GM23248 (cell line): ENCODE measurements around the gene TIPARP. TPM values are rescaled to one million over a fixed set of nuclear protein-coding genes. Genes with fewer than 3 reads are reported as not detected.
A peak's percentile ranks its signal among the peaks of the same experiment; 100 is the strongest.

Experiments
- DNase-seq: peaks from one replicate; pipeline ENCODE4 v3.0.0-alpha.2; 2015
- H2AFZ ChIP-seq: fragments of 200-600 bp; sonication (generic); 2 replicates; pipeline ENCODE4 v1.6.1; 2016; ENCODE audit warnings: antibody characterized with exemption
- H3F3A ChIP-seq: fragments of 200-600 bp; sonication (generic); 2 replicates; pipeline ENCODE4 v1.6.1; 2016; ENCODE audit warnings: mild to moderate bottlenecking, antibody characterized with exemption, mixed run types; ENCODE audit not compliant: insufficient read depth
- H3K27ac ChIP-seq: fragments of 200-600 bp; sonication (generic); 2 replicates; pipeline ENCODE4 v1.5.1; 2016; ENCODE audit warnings: mild to moderate bottlenecking
- H3K27me3 ChIP-seq: fragments of 200-600 bp; sonication (generic); replicated peaks from 2 replicates; pipeline ENCODE4 v1.6.1; 2016; ENCODE audit warnings: mild to moderate bottlenecking; ENCODE audit not compliant: insufficient read depth
- H3K36me3 ChIP-seq: fragments of 200-600 bp; sonication (generic); 2 replicates; pipeline ENCODE4 v1.6.1; 2016; ENCODE audit warnings: low read depth, mild to moderate bottlenecking
- H3K4me1 ChIP-seq: fragments of 200-600 bp; sonication (generic); 2 replicates; pipeline ENCODE4 v1.6.1; 2016; ENCODE audit warnings: mild to moderate bottlenecking; ENCODE audit not compliant: insufficient read depth
- H3K4me2 ChIP-seq: fragments of 200-600 bp; sonication (generic); one replicate; pipeline ENCODE4 v1.6.1; 2016; ENCODE audit warnings: mild to moderate bottlenecking; ENCODE audit not compliant: unreplicated experiment
- H3K4me3 ChIP-seq: fragments of 200-600 bp; sonication (generic); 2 replicates; pipeline ENCODE4 v1.5.1; 2016; ENCODE audit warnings: mild to moderate bottlenecking
- H3K79me2 ChIP-seq: fragments of 200-600 bp; sonication (generic); 2 replicates; pipeline ENCODE4 v1.6.1; 2016; ENCODE audit warnings: mild to moderate bottlenecking; ENCODE audit not compliant: insufficient read depth
- H3K9ac ChIP-seq: fragments of 200-600 bp; sonication (generic); 2 replicates; pipeline ENCODE4 v1.6.1; 2016; ENCODE audit warnings: mild to moderate bottlenecking
- H3K9me2 ChIP-seq: fragments of 200-600 bp; sonication (generic); 2 replicates; pipeline ENCODE4 v1.6.1; 2016; ENCODE audit warnings: mixed run types, mild to moderate bottlenecking, moderate library complexity; ENCODE audit not compliant: insufficient read depth
- H3K9me3 ChIP-seq: fragments of 200-600 bp; sonication (generic); one replicate; pipeline ENCODE4 v1.6.1; 2017; ENCODE audit warnings: low read depth
- H4K20me1 ChIP-seq: fragments of 200-600 bp; sonication (generic); 2 replicates; pipeline ENCODE4 v1.6.0; 2016; ENCODE audit not compliant: insufficient read depth
- EZH2 ChIP-seq: fragments of 200-600 bp; sonication (generic); IDR thresholded peaks from 2 replicates; pipeline ENCODE4 v1.6.1; 2018; ENCODE audit warnings: antibody characterized with exemption, mild to moderate bottlenecking; ENCODE audit not compliant: insufficient read depth, poor library complexity, severe bottlenecking
- EZH2phosphoT487 ChIP-seq: fragments of 200-600 bp; sonication (generic); IDR thresholded peaks from 2 replicates; pipeline ENCODE4 v1.6.1; 2018; ENCODE audit warnings: antibody characterized with exemption, moderate library complexity, mild to moderate bottlenecking, low read depth; ENCODE audit not compliant: insufficient read depth
- WGBS, 2 experiments: methylation state at CpG; one replicate each; pipeline ENCODE4 v1.1.6; 2015 to 2017; ENCODE audit warnings: low lambda C conversion rate in 2 of 2, low coverage in 1 of 2; ENCODE audit errors: missing lambda C conversion rate in 2 of 2; 5-methylcytosine and 5-hydroxymethylcytosine counted together
- in situ Hi-C: fragments of 300-500 bp; cut with MboI; formaldehyde crosslinking; loops from 2 replicates; pipeline ENCODE4 v1.15.0; 2020
- polyA plus RNA-seq: library from polyadenylated mRNA; unstranded; fragments of >200 nt; fragmentation: Nextera tagmentation; extraction: Ambion mirVana; gene quantifications from 2 replicates; pipeline ENCODE4 v1.2.1, GENCODE V29; 2016
- total RNA-seq: library from RNA; depleted of rRNA; stranded (reverse); fragments of >200 nt; shearing (Covaris generic); gene quantifications from 2 replicates; pipeline ENCODE4 v1.2.3, GENCODE V29; 2014

Gene TIPARP
- total and polyA plus RNA-seq, 2 experiments from 2014 or later: 35.1 to 89.5 TPM

DNA sequence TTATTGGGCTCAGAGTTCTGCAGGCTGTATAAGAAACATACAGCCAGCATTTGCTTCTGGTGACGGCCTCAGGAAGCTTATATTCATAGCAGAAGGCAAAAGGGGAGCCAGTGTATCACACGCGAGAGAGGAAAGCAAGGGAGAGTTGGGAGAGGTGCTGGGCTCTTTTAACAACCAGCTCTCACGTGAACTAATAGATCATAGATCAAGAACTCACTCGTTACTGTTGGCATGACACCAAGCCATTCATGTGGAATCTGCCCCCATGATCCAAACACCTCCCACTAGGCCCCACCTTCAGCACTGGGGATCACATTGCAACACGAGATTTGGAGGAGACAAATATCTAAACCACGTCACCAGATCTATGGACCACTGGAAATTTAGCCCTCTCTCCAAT, 70.2 kb downstream of the TIPARP start:
- no peak overlapping the region for H3K4me2 ChIP-seq
- no peak for DNase-seq
- WGBS, 2 experiments: 87 to 93% methylated on average over 7 of the region's 7 CpGs

DNA sequence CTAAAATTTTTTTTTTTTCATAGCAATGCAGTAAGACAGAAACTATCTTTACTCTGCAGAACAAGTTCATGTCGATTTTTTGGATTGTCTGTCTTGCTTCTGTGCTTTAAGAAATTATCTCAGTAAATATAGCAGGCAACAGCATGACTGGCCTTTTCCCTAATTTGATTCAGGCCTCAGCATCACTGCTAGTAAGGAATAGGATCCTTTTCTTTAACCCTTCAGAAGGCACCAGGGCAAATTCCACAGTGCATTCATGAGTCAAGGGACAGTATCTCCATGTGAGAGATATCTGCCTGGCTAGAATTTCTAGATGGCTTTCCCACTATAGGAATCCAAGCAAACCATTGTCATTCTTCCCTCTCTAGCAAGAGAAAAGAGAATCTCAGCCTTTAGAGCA, 71.4 kb downstream of the TIPARP start:
- no peak overlapping the region for H3K4me3 ChIP-seq
- H3K4me1 ChIP-seq: peaks cover 22% of the 10 kb centered on the region
- in situ Hi-C loops: no loop called here
- no peaks in the 10 kb centered on the region for H3K9me2 ChIP-seq
- H3K9me3 ChIP-seq: no peaks in the 10 kb centered on the region
- peaks cover 17% of the 10 kb centered on the region for H3F3A ChIP-seq
- H3K9ac ChIP-seq: no peak overlapping the region
- 88 to 98% methylated on average over 1 of the region's 1 CpG for WGBS, 2 experiments
- H3K79me2 ChIP-seq: no peaks in the 10 kb centered on the region
- no peak overlapping the region for H2AFZ ChIP-seq
- H3K4me2 ChIP-seq: no peak overlapping the region
- H3K27ac ChIP-seq: no peak overlapping the region
- no peaks in the 10 kb centered on the region for H3K27me3 ChIP-seq
- TF ChIP-seq EZH2phosphoT487 (no peak), EZH2 (no peak)
- H4K20me1 ChIP-seq: no peaks in the 10 kb centered on the region
- DNase-seq: no peak
- no peaks in the 10 kb centered on the region for H3K36me3 ChIP-seq

More for the DNA sequence above, 70.2 kb downstream of the TIPARP start:
- H4K20me1 ChIP-seq: no peaks in the 10 kb centered on the region
- peaks cover 6% of the 10 kb centered on the region for H3F3A ChIP-seq
- no peak overlapping the region for H3K27ac ChIP-seq
- no peak for TF ChIP-seq EZH2phosphoT487
- TF ChIP-seq EZH2: no peak
- H3K9me2 ChIP-seq: no peaks in the 10 kb centered on the region
- no peaks in the 10 kb centered on the region for H3K9me3 ChIP-seq
- no peaks in the 10 kb centered on the region for H3K27me3 ChIP-seq
- in situ Hi-C loops: no loop called here
- H3K4me1 ChIP-seq: peaks cover 11% of the 10 kb centered on the region
- H3K4me3 ChIP-seq: no peak overlapping the region
- no peak overlapping the region for H2AFZ ChIP-seq
- H3K9ac ChIP-seq: no peak overlapping the region
- no peaks in the 10 kb centered on the region for H3K79me2 ChIP-seq
- H3K36me3 ChIP-seq: no peaks in the 10 kb centered on the region

DNA sequence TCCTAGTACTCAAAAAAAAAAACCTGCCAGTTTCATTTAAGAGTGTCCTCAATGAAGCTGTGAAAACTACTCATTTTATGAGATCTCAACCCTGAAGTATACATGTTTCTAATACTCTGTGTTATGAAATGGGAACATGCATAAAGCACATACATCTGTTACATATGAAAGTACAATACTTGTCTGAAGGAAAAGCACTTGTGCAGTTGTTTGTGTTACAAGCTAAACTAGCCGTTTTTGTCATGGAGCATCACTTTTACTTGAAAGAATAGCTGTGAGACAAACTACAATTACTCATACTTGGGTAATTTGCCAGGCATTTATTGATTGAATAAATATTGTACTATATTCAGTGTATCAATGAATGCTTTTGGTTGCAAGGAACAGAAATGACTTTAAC, 72.7 kb downstream of the TIPARP start:
- peaks cover 33% of the 10 kb centered on the region for H3K4me1 ChIP-seq
- no peak overlapping the region for H2AFZ ChIP-seq
- H3K9me3 ChIP-seq: no peaks in the 10 kb centered on the region
- peaks cover 29% of the 10 kb centered on the region for H3F3A ChIP-seq
- H4K20me1 ChIP-seq: no peaks in the 10 kb centered on the region
- H3K36me3 ChIP-seq: no peaks in the 10 kb centered on the region
- DNase-seq: no peak
- H3K9me2 ChIP-seq: no peaks in the 10 kb centered on the region
- H3K27ac ChIP-seq: no peak overlapping the region
- 94 to 97% methylated on average over 1 of the region's 1 CpG for WGBS, 2 experiments
- H3K9ac ChIP-seq: no peak overlapping the region
- no peak overlapping the region for H3K4me3 ChIP-seq
- H3K27me3 ChIP-seq: no peaks in the 10 kb centered on the region
- no peaks in the 10 kb centered on the region for H3K79me2 ChIP-seq
- in situ Hi-C loops: no loop called here
- TF ChIP-seq EZH2 (no peak), EZH2phosphoT487 (no peak)
- no peak overlapping the region for H3K4me2 ChIP-seq

DNA sequence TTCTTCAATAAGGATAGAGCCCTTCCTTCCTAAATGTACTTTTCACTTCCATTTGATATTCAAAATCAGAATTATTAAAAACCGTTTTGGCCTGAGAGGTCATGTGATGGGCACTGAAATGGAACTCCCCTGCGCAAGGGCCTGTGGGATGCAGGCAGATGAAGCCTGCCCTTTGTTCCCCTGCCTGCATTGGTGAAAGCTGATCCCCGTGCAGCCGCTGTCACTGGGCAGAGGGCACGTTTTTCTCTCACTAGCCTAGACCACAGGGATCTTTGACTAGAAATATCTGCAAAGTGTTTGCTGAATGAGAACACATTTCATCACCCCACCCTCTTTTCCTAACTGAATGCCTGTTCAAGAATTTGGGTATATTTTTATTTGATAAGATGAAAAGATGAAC, 74.9 kb downstream of the TIPARP start:
- H3K27ac ChIP-seq: peak overlapping the region; percentile 99
- no peaks in the 10 kb centered on the region for H3K79me2 ChIP-seq
- WGBS, 2 experiments: 42% methylated on average over 5 of the region's 5 CpGs
- H3K9me2 ChIP-seq: no peaks in the 10 kb centered on the region
- no peaks in the 10 kb centered on the region for H3K36me3 ChIP-seq
- H2AFZ ChIP-seq: peak overlapping the region; percentile 39
- peaks cover 39% of the 10 kb centered on the region for H3K4me1 ChIP-seq
- peaks cover 47% of the 10 kb centered on the region for H3F3A ChIP-seq
- no peaks in the 10 kb centered on the region for H3K9me3 ChIP-seq
- H3K4me2 ChIP-seq: peak overlapping the region; percentile 90
- TF ChIP-seq EZH2phosphoT487 (no peak), EZH2 (no peak)
- in situ Hi-C loops: no loop called here
- peak overlapping the region; percentile 69; the same call in 1 of the 2 replicates for H3K4me3 ChIP-seq
- peak overlapping the region; percentile 91 for H3K9ac ChIP-seq
- no peaks in the 10 kb centered on the region for H4K20me1 ChIP-seq
- H3K27me3 ChIP-seq: no peaks in the 10 kb centered on the region
- peak; percentile 45 for DNase-seq

DNA sequence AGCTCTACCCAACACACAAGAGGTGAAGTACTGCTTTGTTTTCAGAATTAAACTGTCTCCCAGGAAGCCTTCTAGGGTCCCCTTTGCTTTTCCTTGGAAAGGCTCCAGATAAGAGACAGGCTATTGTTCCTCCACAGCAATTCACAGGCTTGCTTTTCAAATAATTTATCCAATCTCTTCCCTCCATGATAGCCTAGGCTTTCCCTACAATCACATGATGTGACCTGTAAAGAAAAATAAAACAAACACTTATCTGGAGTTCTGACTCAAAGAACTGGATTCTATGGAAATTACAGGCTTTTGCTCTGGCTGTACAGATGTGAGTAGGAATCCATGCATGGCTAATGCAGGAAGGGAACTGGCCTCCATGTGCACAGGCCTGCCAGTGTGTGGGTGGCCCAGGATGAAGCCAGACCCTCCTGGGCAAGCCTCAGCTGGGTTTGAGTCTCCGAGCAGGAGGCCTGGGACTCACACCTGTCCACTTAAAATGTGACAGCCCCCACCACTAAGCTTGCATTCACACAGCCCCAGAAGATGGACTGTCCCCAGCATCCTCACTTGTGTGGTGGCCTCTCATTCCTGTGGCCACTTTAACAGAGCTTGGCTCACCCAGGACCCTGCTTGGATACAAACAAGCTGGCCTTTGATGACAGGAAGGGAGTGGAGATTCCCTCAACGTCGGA, 75.9 kb downstream of the TIPARP start:
- 11 to 13% methylated on average over 3 of the region's 3 CpGs for WGBS, 2 experiments
- no peaks in the 10 kb centered on the region for H3K27me3 ChIP-seq
- H3K27ac ChIP-seq: peak overlapping the region; percentile 99
- H3K36me3 ChIP-seq: no peaks in the 10 kb centered on the region
- DNase-seq: peak; percentile 76
- H3K9me3 ChIP-seq: no peaks in the 10 kb centered on the region
- peaks cover 39% of the 10 kb centered on the region for H3K4me1 ChIP-seq
- H2AFZ ChIP-seq: peak overlapping the region; percentile 45; the same call in 1 of the 2 replicates
- peaks cover 47% of the 10 kb centered on the region for H3F3A ChIP-seq
- H3K4me2 ChIP-seq: peak overlapping the region; percentile 90
- no peaks in the 10 kb centered on the region for H3K9me2 ChIP-seq
- H3K79me2 ChIP-seq: no peaks in the 10 kb centered on the region
- in situ Hi-C loops: no loop called here
- H3K9ac ChIP-seq: peak overlapping the region; percentile 91
- TF ChIP-seq EZH2phosphoT487 (no peak), EZH2 (no peak)
- no peaks in the 10 kb centered on the region for H4K20me1 ChIP-seq
- peak overlapping the region; percentile 69 for H3K4me3 ChIP-seq
